Measurements from ENCODE around the gene ZNF831.

The ZNF831 gene

GRCh38 chr20:59141818-59142581, 21.6 kb upstream of the ZNF831 start:
- DNase-seq (ENCODE audit: low read depth in 2 of 2): no peak

DNA sequence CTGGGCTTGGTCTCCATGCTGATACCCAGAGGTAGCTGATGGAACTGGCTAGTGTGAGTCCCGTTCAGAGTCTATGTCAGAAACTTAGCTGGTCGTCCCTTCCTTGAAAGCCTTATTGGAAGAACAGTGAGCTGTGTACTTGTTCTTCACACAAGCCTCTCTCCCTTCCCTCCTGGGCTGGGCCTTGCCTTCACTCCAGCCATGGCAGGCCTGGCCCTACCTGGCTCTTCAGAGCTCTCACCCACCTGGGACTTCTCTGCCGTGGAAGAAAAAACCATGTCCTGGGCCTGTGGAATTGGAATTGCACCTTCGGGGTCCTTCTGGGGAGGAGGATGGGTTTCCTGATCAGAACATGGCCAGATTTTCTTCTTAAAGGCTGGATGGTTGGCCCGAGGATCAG, 20.3 kb upstream of the ZNF831 start:
- DNase-seq (ENCODE audit: low read depth in 2 of 2): no peak

GRCh38 chr20:59144179-59144830, 19.3 kb upstream of the ZNF831 start:
- DNase-seq (ENCODE audit: low read depth in 2 of 2): no peak

- DNase-seq (ENCODE audit: low read depth in 2 of 2): no peak
Observed at GRCh38 chr20:59144831-59145196, 18.8 kb upstream of the ZNF831 start.

- DNase-seq (ENCODE audit: low read depth in 2 of 2): no peak
Observed at GRCh38 chr20:59145247-59145923, 18.2 kb upstream of the ZNF831 start.

- DNase-seq (ENCODE audit: low read depth in 2 of 2): peak; percentile 69 to 76
Observed at GRCh38 chr20:59145924-59146779, 17.5 kb upstream of the ZNF831 start.

DNA sequence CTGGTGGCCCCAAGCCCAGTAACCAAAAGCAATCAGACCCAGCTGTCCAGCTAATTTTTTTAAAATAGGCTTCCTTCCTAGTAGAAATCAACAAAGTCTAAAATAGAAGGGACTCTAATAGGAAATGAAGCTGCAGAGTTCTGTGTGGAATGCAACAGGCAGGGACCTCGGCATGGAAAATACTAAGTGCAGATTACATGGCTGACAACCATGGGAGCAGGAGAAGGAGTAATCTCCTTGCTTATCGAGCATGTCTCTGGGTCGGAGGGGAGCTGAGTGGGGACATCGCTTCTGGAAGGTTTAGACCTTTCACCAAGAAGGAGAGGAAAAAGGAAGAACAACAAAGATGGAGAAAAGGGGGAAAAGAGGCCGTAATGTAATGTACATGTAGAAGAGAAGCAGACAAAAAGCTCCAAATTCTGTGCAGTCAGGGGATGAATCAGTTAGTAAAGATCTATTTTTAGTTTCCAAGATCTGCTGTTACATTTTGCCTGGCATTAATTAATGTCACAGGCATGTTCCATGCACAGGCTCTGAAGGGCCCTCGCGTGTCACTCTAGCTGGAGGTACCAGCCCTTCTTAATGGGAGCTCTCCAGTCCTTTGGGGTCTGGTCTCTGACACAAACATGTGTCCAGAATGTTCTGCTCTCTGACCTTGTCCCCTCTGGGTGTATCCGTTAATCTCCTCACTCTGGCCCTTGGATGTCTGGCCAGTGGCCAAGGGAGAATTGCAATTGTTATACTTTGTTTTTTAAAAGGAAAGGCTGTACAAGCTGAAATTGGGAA, 16.6 kb upstream of the ZNF831 start:
- no peak for DNase-seq (ENCODE audit: low read depth in 2 of 2)

DNA sequence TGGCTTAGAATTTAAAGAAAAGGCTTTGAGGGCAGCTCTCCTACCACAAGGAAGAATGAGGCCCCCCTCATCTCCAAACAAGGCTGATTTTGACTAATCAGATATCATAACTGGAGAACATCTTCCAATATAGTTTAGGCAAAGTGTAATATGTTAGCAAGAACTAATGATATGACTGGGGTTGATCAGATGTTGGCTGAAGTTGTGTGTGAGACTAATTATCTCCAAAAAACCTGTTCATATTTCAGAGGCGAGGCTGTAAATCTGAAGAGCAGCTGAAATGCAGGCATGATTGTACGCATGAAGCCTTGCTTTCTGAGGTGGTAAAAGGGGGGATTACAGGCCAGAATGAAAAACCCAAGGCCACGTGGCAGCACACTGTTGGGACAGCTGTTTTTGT, 16.0 kb upstream of the ZNF831 start:
- DNase-seq (ENCODE audit: low read depth in 2 of 2): no peak

DNA sequence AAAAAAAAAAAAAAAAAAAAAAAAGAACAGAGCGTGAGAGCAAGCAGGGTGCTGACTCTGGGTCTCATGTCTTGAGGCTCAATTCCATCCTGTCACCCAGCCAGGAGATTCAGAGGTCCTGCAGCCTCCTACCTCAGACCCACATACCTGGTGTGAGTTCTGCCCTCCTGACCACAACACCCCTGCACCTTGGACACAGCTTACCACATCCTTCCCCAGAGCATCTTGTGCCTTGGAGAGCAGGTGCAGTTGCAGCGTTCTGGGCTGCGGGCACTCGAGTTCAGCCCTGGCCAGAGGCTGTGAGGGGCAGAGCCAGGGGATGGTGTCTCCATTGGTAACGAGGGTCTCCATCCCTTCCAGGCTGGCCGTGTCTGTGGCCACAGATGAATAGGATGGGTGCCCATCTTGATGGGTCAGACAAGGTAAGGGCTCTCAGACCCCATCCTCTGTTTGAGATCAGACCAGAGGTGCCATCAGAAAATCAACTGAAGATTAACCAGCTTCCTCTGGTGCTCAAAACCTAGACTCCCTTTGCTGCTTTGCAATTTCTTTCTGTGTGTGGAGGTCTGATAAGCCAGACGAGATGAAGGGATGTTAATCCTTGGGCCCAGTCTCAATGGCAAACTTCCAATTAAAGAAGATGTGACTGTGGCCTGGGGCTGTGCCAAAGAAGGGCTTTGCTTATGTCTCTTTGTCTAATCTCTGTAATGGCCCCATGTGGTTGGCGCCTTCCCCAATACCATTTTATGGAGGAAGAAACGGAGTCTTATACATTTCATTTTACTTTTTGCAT, 14.7 kb upstream of the ZNF831 start:
- DNase-seq (ENCODE audit: low read depth in 2 of 2): no peak

DNA sequence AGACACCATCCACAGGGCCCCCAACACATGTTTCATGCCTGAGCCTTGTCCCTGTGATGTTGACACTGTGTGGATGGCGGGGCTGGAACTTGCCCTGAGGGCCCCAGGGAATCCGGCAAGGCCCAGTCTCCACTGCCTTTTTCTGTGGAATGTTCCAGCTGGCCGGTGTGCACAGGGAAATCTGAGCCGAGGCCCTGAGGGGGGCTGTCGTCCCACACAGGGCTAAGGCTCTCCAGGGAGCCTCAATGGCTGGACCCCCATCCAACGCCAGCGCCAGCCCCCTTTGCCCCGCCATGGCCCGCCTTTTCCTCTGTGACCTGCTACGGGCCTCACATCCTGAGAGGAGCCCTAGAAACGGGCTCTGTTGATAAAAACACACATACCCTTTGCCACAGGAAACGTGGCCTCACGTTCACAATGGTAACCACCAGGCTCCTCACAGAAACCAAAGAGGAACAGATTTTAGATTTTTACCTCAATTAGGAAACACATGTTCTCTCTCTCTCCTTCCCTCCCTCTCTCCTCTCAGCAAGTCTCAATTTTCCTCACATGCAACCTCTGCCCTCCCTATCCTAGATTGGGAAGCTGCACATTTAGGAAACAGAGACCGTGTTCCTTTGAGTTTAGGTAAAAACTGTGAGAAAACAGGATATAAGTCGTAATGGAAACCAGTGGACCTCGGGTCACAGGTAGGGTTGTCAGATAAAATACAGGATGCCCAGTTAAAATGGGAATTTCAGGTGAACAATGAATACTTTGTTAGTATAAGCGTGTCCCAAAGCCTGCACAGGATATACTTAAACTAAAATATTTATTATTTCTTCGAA, 13.7 kb upstream of the ZNF831 start:
- peak in 1 of 2 donors; percentile 52 for DNase-seq (ENCODE audit: low read depth in 2 of 2)

GRCh38 chr20:59150821-59151251, 12.8 kb upstream of the ZNF831 start:
- no peak for DNase-seq (ENCODE audit: low read depth in 2 of 2)

- no peak for DNase-seq (ENCODE audit: low read depth in 2 of 2)
Observed at GRCh38 chr20:59151391-59151790, 12.2 kb upstream of the ZNF831 start.

GRCh38 chr20:59151820-59152219, 11.8 kb upstream of the ZNF831 start:
- DNase-seq (ENCODE audit: low read depth in 2 of 2): peak in 1 of 2 donors; percentile 49

- DNase-seq (ENCODE audit: low read depth in 2 of 2): no peak
Observed at GRCh38 chr20:59152559-59153354, 10.9 kb upstream of the ZNF831 start.

DNA sequence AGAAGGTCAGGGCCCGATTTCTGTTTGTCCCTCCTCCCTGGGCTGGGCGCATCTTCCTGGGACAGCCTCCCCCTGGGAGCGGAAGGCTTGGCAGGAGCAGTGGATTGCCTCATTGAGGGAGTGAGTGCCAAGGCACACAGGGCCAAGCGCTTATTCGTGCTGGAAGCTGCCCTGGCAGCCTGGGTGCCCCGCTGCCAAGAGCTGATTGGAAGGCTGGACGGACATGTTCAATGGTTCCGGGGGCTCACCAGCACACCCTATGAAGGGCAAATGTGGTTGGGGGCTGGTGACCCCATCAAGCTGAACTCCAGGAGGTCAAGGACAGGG, 10.3 kb upstream of the ZNF831 start:
- DNase-seq (ENCODE audit: low read depth in 2 of 2): no peak

DNA sequence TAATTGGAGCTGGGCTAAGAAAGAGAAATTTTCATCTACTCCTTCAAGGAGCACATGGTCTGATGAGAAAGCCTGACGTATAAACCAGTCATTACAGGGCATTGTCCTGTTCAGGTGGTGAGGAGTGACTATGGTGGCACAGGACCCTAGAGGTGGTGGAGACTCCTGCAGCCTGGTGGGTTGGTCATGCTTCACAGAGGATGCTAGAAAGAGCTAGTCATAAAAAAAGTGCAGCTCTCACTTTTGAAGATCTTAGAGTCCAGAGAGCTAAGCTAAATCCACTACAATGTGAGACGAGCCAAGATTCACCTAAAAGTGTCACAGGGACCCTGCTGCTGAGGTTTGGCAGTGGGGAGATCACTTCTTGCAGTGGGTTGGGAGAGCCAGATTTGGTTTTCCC, 9.8 kb upstream of the ZNF831 start:
- no peak for DNase-seq (ENCODE audit: low read depth in 2 of 2)

DNA sequence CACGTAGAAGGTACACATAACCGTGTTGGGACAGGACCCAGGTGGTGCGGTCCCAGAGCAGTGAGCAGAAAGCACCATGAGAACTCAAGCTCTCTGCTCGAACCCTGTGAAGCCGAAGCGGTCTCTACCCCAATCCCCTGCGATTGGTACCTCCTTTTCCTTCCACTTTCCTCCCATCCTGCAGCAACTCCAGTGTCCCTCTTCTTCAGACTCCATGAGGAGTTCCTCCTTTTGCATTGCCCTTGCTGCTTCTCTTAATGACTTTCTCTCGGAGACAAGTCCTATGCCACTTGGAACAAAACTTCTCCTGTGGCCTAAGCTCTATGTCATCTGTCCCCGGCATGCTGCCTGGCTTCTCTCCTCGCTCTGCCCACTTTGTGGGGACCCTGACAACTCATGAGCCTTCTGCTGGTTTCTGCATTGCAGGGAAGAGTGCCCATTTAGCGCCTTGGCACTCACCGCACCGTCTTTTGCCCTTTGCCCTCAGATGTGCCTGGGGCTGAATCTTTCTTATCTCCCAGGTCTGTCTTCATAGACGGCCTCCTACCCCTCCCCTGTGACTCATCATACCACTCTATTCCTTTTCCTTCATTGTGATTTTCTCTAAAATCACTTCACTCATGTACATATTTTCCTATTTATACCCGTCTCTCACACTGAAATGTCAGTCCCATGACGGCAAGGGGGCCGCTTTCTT, 9.2 kb upstream of the ZNF831 start:
- DNase-seq (ENCODE audit: low read depth in 2 of 2): no peak

GRCh38 chr20:59157064-59157463, 6.6 kb upstream of the ZNF831 start:
- DNase-seq (ENCODE audit: low read depth in 2 of 2): no peak

Measured in stimulated activated CD4-positive, alpha-beta T cell treated with anti-CD3 and anti-CD28 coated beads, Interleukin-4, amount 100 ng/mL, for 48 hours (primary cell).